ENCODE measurements around the gene AIFM2.

GRCh38 chr10:70122742-70123141, 9.9 kb downstream of the AIFM2 start:
- TF ChIP-seq POLR2AphosphoS5 (IDR thresholded peaks at IDR 0.05) (no peak), CTCF (IDR thresholded peaks at IDR 0.05) (no peak)
